Measurements from ENCODE around the gene RALGDS. TPM values are rescaled to one million over a fixed set of nuclear protein-coding genes. Genes with fewer than 3 reads are reported as not detected.

The RALGDS gene
- total and polyA plus RNA-seq, 2 of the 13 experiments (the other 11 are each of a cell fraction or from before 2014, with no cell fraction given): 12.9 to 25.5 TPM

- TF ChIP-seq, protein P1, sequence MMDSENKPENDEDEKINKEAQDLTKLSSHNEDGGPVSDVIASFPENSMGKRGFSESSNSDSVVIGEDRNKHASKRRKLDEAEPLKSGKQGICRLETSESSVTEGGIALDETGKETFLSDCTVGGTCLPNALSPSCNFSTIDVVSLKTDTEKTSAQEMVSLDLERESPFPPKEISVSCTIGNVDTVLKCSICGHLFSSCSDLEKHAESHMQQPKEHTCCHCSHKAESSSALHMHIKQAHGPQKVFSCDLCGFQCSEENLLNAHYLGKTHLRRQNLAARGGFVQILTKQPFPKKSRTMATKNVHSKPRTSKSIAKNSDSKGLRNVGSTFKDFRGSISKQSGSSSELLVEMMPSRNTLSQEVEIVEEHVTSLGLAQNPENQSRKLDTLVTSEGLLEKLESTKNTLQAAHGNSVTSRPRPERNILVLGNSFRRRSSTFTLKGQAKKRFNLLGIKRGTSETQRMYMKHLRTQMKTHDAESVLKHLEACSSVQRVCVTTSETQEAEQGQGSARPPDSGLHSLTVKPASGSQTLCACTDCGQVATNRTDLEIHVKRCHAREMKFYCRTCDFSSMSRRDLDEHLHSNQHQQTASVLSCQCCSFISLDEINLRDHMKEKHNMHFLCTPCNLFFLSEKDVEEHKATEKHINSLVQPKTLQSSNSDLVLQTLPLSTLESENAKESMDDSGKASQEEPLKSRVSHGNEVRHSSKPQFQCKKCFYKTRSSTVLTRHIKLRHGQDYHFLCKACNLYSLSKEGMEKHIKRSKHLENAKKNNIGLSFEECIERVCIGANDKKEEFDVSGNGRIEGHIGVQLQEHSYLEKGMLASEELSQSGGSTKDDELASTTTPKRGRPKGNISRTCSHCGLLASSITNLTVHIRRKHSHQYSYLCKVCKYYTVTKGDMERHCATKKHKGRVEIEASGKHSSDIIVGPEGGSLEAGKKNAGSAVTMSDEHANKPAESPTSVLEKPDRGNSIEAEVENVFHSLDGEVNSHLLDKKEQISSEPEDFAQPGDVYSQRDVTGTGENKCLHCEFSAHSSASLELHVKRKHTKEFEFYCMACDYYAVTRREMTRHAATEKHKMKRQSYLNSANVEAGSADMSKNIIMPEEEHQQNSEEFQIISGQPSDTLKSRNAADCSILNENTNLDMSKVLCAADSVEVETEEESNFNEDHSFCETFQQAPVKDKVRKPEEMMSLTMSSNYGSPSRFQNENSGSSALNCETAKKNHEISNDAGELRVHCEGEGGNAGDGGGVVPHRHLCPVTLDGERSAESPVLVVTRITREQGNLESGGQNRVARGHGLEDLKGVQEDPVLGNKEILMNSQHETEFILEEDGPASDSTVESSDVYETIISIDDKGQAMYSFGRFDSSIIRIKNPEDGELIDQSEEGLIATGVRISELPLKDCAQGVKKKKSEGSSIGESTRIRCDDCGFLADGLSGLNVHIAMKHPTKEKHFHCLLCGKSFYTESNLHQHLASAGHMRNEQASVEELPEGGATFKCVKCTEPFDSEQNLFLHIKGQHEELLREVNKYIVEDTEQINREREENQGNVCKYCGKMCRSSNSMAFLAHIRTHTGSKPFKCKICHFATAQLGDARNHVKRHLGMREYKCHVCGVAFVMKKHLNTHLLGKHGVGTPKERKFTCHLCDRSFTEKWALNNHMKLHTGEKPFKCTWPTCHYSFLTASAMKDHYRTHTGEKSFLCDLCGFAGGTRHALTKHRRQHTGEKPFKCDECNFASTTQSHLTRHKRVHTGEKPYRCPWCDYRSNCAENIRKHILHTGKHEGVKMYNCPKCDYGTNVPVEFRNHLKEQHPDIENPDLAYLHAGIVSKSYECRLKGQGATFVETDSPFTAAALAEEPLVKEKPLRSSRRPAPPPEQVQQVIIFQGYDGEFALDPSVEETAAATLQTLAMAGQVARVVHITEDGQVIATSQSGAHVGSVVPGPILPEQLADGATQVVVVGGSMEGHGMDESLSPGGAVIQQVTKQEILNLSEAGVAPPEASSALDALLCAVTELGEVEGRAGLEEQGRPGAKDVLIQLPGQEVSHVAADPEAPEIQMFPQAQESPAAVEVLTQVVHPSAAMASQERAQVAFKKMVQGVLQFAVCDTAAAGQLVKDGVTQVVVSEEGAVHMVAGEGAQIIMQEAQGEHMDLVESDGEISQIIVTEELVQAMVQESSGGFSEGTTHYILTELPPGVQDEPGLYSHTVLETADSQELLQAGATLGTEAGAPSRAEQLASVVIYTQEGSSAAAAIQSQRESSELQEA (CRISPR knock-in tag; IDR thresholded peaks at IDR 0.05; ENCODE audit: not compliant biosample characterization): peak; percentile 90
- no peak for TF ChIP-seq ZNF12 (CRISPR knock-in tag; IDR thresholded peaks at IDR 0.05)
- no peak; the same call in 1 of the 2 replicates for TF ChIP-seq NFYC (CRISPR knock-in tag; IDR thresholded peaks at IDR 0.05)
- TF ChIP-seq CCDC6 (CRISPR knock-in tag; IDR thresholded peaks at IDR 0.05): 0 out of 2 replicates have a peak, but pooled peaks have one; percentile 61
- peak; percentile 79 for TF ChIP-seq RXRB (CRISPR knock-in tag; IDR thresholded peaks at IDR 0.05; ENCODE audit: borderline replicate concordance)
- TF ChIP-seq WIZ (CRISPR knock-in tag; IDR thresholded peaks at IDR 0.05): no peak
- TF ChIP-seq ZNF432 (CRISPR knock-in tag; IDR thresholded peaks at IDR 0.05; ENCODE audit: borderline replicate concordance): no peak
- TF ChIP-seq ZBTB43 (CRISPR knock-in tag; conservative IDR thresholded peaks at IDR 0.05): 0 out of 2 replicates have a peak, but pooled peaks have one; percentile 28
- no peak for TF ChIP-seq ZSCAN21 (CRISPR knock-in tag; IDR thresholded peaks at IDR 0.05; ENCODE audit: borderline replicate concordance)
- TF ChIP-seq, protein P2, sequence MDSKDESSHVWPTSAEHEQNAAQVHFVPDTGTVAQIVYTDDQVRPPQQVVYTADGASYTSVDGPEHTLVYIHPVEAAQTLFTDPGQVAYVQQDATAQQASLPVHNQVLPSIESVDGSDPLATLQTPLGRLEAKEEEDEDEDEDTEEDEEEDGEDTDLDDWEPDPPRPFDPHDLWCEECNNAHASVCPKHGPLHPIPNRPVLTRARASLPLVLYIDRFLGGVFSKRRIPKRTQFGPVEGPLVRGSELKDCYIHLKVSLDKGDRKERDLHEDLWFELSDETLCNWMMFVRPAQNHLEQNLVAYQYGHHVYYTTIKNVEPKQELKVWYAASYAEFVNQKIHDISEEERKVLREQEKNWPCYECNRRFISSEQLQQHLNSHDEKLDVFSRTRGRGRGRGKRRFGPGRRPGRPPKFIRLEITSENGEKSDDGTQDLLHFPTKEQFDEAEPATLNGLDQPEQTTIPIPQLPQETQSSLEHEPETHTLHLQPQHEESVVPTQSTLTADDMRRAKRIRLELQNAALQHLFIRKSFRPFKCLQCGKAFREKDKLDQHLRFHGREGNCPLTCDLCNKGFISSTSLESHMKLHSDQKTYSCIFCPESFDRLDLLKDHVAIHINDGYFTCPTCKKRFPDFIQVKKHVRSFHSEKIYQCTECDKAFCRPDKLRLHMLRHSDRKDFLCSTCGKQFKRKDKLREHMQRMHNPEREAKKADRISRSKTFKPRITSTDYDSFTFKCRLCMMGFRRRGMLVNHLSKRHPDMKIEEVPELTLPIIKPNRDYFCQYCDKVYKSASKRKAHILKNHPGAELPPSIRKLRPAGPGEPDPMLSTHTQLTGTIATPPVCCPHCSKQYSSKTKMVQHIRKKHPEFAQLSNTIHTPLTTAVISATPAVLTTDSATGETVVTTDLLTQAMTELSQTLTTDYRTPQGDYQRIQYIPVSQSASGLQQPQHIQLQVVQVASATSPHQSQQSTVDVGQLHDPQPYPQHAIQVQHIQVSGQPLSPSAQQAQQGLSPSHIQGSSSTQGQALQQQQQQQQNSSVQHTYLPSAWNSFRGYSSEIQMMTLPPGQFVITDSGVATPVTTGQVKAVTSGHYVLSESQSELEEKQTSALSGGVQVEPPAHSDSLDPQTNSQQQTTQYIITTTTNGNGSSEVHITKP (CRISPR knock-in tag; IDR thresholded peaks at IDR 0.05; ENCODE audit: low read depth): no peak
- TF ChIP-seq ZNF274 (CRISPR knock-in tag; IDR thresholded peaks at IDR 0.05): peak; percentile 77; the same call in 1 of the 2 replicates
- TF ChIP-seq TRIM22 (IDR thresholded peaks at IDR 0.05): no peak
- 0 out of 2 replicates have a peak, but pooled peaks have one; percentile 44 for TF ChIP-seq SP5 (CRISPR knock-in tag; IDR thresholded peaks at IDR 0.05; ENCODE audit: borderline replicate concordance, low read depth)
- peak; percentile 95 for TF ChIP-seq ELF3 (CRISPR knock-in tag; IDR thresholded peaks at IDR 0.05)
Measured at GRCh38 chr9:133133681-133134387, 12.8 kb upstream of the RALGDS start (continued).
